Stomach (tissue), 9 donors: ENCODE results near the gene ADI1. TPM values are rescaled to one million over a fixed set of nuclear protein-coding genes. Genes with fewer than 3 reads are reported as not detected.
A peak's percentile ranks its signal among the peaks of the same experiment; 100 is the strongest.

ENCODE experiments used
- DNase-seq, 2 donors: peaks; one replicate each; pipeline versions ENCODE4 v3.0.0 to v3.0.0-alpha.2; 2013 to 2019
- H3K27ac ChIP-seq, 5 donors: fragments of 200-600 bp in 4 of 5; sonication (generic) in 4 of 5; one replicate each; pipeline ENCODE4 v1.5.1; 2013 to 2019; ENCODE audit warnings: mild to moderate bottlenecking in 1 of 5, moderate library complexity in 1 of 5
- H3K27me3 ChIP-seq, 3 donors: fragments of 200-600 bp; sonication (generic); one replicate each; pipeline ENCODE4 v1.5.1; 2017 to 2019; ENCODE audit warnings: mixed run types in 1 of 3
- H3K36me3 ChIP-seq, 4 donors: fragments of 200-600 bp; sonication (generic); 1 replicate in 3 of 4; 2 replicates in 1 of 4; pipeline ENCODE4 v1.5.1; 2016 to 2019
- H3K4me1 ChIP-seq, 4 donors: fragments of 200-600 bp; sonication (generic); one replicate each; pipeline ENCODE4 v1.5.1; 2016 to 2019
- H3K4me3 ChIP-seq, 4 donors: fragments of 200-600 bp; sonication (generic) in 3 of 4; one replicate each; pipeline ENCODE4 v1.5.1; 2016 to 2019; ENCODE audit warnings: mild to moderate bottlenecking in 1 of 4
- H3K9me3 ChIP-seq, 4 donors: fragments of 200-600 bp; sonication (generic); one replicate each; pipeline ENCODE4 v1.5.1; 2016 to 2019
- CTCF ChIP-seq, 7 experiments: fragments of 450-650 bp in 4 of 7; fragments of 200-600 bp in 3 of 7; sonication (generic) in 3 of 7; IDR thresholded peaks; one replicate each; pipeline ENCODE4 v1.5.1; 2016 to 2019; ENCODE audit warnings: antibody characterized with exemption in 7 of 7, control low read depth in 2 of 7, mild to moderate bottlenecking in 1 of 7
- EP300 ChIP-seq: sonication (generic); formaldehyde crosslinking; IDR thresholded peaks from one replicate; pipeline ENCODE4 v1.6.1; 2017; ENCODE audit warnings: antibody characterized with exemption
- POLR2A ChIP-seq, 4 donors: fragments of 450-650 bp; IDR thresholded peaks; one replicate each; pipeline ENCODE4 v1.6.1; 2016; ENCODE audit warnings: antibody characterized with exemption in 4 of 4, control low read depth in 2 of 4, mild to moderate bottlenecking in 1 of 4, moderate library complexity in 1 of 4
- POLR2AphosphoS5 ChIP-seq, 3 donors: sonication (generic); formaldehyde crosslinking; IDR thresholded peaks; one replicate each; pipeline ENCODE4 v1.6.1; 2016; ENCODE audit warnings: antibody characterized with exemption in 3 of 3
- WGBS, 5 donors: extraction: QIAGEN DNeasy Blood & Tissue Kit in 3 of 5; methylation state at CpG; one replicate each; pipeline versions ENCODE4 v1.1.5 to v1.1.7; 2013 to 2018; 5-methylcytosine and 5-hydroxymethylcytosine counted together
- intact Hi-C: fragments of 100-400 bp; cut with DNase I; formaldehyde crosslinking; loops from one replicate; pipeline ENCODE4 v1.15.1; 2023; ENCODE audit warnings: low total_unique reads
- polyA plus RNA-seq, 3 donors: library from polyadenylated mRNA; stranded (reverse); fragments of 200-250 nt; gene quantifications; one replicate each; pipeline ENCODE4 v1.2.3, GENCODE V29; 2013
- total RNA-seq, 5 donors: library from RNA; depleted of rRNA; stranded (reverse); fragments of >200 nt; gene quantifications; one replicate each; pipeline versions ENCODE4 v1.1.0 to v1.2.3, GENCODE V29; 2014 to 2016
- donor health status: healthy with polysubstance abuse.
- donor health status: Bipolar disorder and iron deficiency.
- donor health status: healthy.

ADI1 gene
- total and polyA plus RNA-seq, 8 donors = 25.1 to 124 (median 67.5) TPM

GRCh38 chr2:3527886-3528785 is 8.8 kb upstream of the ADI1 start:
- TF ChIP-seq CTCF (IDR thresholded peaks at IDR 0.05) (no peak), POLR2A (IDR thresholded peaks at IDR 0.05) (no peak), POLR2AphosphoS5 (IDR thresholded peaks at IDR 0.05) (no peak), EP300 (no peak)
- intact Hi-C loops = no loop called here
- Histone ChIP-seq H3K36me3 (peaks cover 0 to 9% (median 0%) of the 10 kb centered on the region in 4 donors), H3K4me3 (no peak overlapping the region), H3K9me3 (no peaks in the 10 kb centered on the region), H3K27me3 (no peaks in the 10 kb centered on the region), H3K27ac (no peak overlapping the region), H3K4me1 (peaks cover 19 to 42% (median 33%) of the 10 kb centered on the region in 4 donors)
- 84 to 91% (median 89%) methylated on average over 26 to 40 of the region's 40 CpGs for WGBS, 5 donors
- no peak for DNase-seq

GRCh38 chr2:3526871-3527270 is 7.5 kb upstream of the ADI1 start:
- intact Hi-C loops = no loop called here
- no peak for DNase-seq
- Histone ChIP-seq H3K9me3 (no peaks in the 10 kb centered on the region), H3K27me3 (no peaks in the 10 kb centered on the region), H3K4me1 (peaks cover 26 to 42% (median 33%) of the 10 kb centered on the region in 4 donors), H3K27ac (no peak overlapping the region), H3K4me3 (no peak overlapping the region), H3K36me3 (peaks cover 0 to 8% (median 0%) of the 10 kb centered on the region in 4 donors)
- 90 to 95% (median 95%) methylated on average over 20 to 22 of the region's 22 CpGs for WGBS, 5 donors
- no peak for TF ChIP-seq EP300
- no peak for TF ChIP-seq POLR2AphosphoS5 (IDR thresholded peaks at IDR 0.05)
- no peak for TF ChIP-seq CTCF (IDR thresholded peaks at IDR 0.05)
- TF ChIP-seq POLR2A (IDR thresholded peaks at IDR 0.05) = no peak

DNA sequence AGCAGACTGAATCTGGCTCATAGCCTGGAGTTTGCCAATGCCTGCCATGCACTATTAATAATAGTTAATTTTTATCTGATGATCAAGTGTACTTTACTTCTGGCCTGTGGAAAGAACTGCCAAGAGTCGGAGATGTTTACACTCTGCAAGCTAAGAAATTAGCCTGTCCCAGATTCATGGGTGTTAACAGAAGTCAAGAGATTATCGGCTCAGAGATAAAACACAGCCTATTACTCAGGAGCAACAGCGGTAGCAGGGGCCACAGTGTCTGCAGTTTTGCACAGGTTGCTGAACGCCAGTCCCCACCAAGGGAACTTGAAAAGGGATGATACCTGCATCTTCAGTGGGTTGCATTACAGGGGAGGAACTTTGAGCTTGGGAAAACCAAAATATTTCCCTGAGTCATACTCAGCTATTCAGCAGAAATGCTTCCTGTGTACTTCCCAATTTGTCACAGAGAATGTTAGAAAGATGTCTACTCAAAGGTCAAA is 4.3 kb upstream of the ADI1 start:
- no peaks in the 10 kb centered on the region for H3K9me3 ChIP-seq
- H3K27me3 ChIP-seq = no peaks in the 10 kb centered on the region
- no peaks in the 10 kb centered on the region for H3K36me3 ChIP-seq
- TF ChIP-seq POLR2AphosphoS5 (IDR thresholded peaks at IDR 0.05) (peak in 2 of 3 donors; percentile 56 to 74), CTCF (IDR thresholded peaks at IDR 0.05) (no peak), EP300 (no peak)
- DNase-seq = peak; percentile 50 to 65
- H3K4me1 ChIP-seq = peaks cover 42 to 62% (median 51%) of the 10 kb centered on the region in 4 donors
- intact Hi-C loops = no loop called here
- 16 to 27% (median 27%) methylated on average over 4 of the region's 4 CpGs for WGBS, 5 donors
- peak overlapping the region; percentile 66 to 83 (median 77) for H3K27ac ChIP-seq
- H3K4me3 ChIP-seq = no peak overlapping the region

DNA sequence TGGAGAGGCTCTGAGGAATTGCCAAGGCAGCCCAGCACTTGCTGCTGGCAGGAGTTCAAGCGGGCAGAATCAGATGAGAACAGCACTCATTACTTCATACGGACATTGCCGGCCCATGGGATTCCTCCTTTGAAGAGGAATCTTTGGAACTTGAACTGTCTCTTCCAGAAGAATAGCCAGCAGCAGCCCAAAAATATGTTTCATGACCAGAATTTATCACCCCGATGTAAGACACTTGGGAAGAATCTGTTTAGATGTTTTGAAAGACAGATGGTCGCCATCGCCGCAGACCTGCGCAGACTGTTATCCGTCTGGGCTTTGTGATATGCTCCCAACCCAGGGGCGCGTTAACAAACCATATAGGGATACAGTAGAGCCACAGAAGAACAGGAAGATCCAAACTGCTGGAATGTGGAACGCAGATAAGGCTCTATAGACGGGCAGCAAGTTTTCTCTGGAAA is 3.7 kb upstream of the ADI1 start:
- intact Hi-C loops = no loop called here
- WGBS, 5 donors = 24 to 38% (median 26%) methylated on average over 13 of the region's 13 CpGs
- peak overlapping the region in 1 of 4 donors; percentile 22 for H3K4me3 ChIP-seq
- H3K9me3 ChIP-seq = no peaks in the 10 kb centered on the region
- DNase-seq = peak; percentile 55 to 74
- no peaks in the 10 kb centered on the region for H3K27me3 ChIP-seq
- no peaks in the 10 kb centered on the region for H3K36me3 ChIP-seq
- peaks cover 46 to 65% (median 56%) of the 10 kb centered on the region in 4 donors for H3K4me1 ChIP-seq
- TF ChIP-seq EP300 (no peak), POLR2AphosphoS5 (IDR thresholded peaks at IDR 0.05) (no peak), CTCF (IDR thresholded peaks at IDR 0.05) (no peak), POLR2A (IDR thresholded peaks at IDR 0.05) (no peak)
- peak overlapping the region; percentile 63 to 83 (median 77) for H3K27ac ChIP-seq
